GM18873 (cell line): ENCODE measurements around the gene TSC22D4.

ENCODE experiments used
- ATAC-seq: cut with Tn5 transposase; IDR thresholded peaks from one replicate; pipeline ENCODE4 v1.9.1; 2021; ENCODE audit warnings: mild to moderate bottlenecking, moderate library complexity, moderate number of reproducible peaks; ENCODE audit not compliant: unreplicated experiment, low FRiP score

TSC22D4 gene

DNA sequence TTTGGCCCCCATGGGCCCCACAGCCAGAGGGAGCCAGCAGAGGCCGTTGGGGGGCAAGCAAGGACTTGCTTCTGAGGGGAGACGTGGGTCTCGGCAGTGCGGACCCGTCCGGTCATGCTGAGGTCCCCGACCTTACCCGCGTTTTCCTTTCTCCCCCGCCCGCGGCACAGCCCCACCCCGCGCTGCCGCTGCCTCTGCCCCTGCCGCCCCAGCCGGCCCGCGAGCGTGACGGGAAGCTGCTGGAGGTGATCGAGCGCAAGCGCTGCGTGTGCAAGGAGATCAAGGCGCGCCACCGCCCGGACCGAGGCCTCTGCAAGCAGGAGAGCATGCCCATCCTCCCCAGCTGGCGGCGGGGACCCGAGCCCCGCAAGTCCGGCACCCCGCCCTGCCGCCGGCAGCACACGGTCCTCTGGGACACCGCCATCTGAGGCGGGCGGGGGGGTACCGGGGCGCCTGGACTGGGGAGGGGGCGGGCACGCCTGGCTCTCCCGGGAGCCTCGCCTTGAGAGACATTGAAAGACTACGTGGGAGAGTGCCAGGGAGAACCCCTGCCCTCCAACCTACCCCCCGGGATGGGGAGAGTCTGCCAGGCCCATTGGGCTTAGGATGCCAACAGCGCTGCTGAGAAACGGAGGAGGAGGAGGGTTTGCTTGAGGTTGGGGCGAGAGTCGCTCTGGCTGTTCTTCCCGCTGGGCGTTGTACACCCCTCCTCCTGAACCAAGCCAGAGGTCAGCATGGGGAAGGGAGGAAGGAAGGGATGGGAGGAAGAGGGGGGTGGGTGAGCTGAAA lies 14.7 kb upstream of the TSC22D4 start:
- no peak for ATAC-seq

DNA sequence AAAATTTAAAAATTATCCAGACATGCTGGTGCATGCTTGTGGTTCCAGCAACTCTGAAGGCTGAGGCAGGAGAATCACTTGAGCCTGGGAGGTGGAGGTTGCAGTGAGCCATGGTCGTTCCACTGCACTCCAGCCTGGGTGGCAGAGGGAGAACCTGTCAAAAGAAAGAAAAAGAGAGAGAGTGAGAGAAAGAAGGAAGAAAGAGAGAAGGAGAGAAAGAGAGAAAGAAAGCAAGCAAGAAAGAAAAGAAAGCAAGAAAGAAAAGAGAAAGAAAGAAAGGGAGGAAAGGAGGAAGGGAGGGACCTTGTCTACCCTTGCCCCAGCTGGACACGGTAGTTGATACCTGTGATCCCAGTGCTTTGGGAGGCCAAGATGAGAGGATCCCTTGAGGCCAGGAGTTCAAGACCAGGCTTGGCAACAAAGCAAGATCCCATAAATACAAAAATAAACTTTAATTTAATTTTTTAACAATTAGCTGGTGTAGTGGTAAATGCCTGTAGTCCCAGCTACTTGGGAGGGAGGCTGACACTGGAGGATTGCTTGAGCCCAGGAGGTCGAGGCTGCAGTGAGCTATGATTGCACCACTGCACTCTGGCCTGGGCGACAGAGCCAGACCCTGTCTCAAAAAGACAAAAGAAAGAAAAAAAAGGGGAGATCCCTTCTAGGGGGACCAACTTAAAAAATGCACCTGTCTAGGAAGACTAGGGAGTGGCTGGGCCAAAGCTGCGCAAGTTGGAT lies 13.9 kb upstream of the TSC22D4 start:
- no peak for ATAC-seq

DNA sequence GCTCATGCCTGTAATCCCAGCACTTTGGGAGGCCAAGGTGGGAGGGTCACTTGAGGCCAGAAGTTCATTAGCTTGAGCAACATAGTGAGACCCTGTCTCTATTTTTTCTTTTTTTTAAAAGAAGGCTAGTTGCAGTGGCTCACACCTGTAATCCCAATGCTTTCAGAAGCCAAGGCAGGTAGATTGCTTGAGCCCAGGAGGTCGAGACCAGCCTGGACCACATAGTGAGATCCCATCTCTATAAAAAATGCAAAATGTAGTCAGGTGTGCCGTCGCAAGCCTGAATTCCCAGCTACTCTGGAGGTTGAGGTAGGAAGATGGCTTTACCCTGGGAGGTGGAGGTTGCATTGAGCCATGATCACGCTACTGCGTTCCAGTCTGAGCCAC lies 12.2 kb upstream of the TSC22D4 start:
- ATAC-seq = no peak

DNA sequence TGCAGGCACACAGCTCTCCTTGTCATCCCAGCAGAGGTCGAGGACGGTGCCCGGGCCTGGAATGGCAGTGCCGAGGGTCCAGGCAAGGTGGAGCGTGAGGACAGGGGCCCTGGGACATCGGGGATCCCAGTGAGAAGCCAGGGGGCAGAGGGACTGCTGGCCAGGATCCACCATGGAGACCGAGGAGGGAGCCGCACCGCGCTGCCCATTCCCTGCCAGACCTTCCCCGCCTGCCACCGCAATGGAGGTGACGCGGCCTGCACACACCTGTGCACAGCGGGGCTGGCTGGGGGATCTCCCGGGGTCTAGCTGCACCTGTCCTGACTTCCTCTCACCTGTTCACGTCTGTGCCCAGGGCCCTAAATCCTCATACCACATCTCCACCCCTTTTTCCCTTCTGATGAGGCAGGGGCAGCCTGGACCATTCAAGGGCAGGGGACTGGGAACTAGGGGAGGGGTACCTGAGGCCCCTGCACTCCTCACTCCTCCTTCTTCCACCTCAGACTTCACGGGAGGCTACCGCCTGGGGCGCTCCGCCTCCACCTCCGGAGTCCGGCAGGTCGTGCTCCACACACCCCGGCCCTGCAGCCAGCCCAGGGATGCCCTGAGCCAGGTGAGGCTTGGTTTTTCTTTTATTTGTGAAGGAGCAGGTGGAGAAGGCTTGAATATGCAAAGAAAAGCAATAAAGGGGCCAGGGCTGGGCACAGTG lies 11.6 kb upstream of the TSC22D4 start:
- ATAC-seq = no peak

DNA sequence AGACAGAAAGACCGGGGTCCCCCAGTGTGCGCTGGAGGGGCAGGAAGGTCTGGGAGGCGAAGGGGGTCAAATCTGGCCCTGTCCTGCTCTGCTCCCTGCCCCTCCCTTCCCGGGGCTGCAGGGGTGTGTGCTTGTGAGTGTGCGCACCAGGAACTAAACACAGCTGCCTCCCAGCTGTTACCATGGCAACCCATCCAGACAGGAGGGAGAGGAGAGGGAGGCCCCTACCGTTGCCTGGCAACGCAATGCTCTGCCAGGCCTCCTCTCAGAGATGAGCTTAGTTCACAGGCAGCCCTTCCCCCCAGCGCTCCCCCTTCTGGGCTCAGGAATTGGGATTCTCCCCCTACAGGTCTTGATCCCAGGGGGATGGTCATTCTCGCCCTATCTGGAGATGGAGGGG lies 10.8 kb upstream of the TSC22D4 start:
- ATAC-seq = no peak

DNA sequence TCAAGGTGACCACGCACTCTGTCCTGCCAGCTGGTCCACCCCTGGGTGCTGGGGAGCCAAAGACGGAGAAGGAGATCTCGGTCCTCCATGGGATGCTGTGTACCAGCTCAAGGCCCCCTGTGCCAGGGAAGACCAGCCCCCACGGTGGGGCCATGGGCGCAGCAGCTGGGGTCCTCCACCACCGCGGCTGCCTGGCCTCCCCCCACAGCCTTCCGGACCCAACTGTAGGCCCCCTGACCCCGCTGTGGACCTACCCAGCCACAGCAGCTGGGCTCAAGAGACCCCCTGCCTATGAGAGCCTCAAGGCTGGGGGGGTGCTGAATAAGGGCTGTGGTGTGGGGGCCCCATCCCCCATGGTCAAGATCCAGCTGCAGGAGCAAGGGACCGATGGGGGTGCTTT lies 10.1 kb upstream of the TSC22D4 start:
- no peak for ATAC-seq

DNA sequence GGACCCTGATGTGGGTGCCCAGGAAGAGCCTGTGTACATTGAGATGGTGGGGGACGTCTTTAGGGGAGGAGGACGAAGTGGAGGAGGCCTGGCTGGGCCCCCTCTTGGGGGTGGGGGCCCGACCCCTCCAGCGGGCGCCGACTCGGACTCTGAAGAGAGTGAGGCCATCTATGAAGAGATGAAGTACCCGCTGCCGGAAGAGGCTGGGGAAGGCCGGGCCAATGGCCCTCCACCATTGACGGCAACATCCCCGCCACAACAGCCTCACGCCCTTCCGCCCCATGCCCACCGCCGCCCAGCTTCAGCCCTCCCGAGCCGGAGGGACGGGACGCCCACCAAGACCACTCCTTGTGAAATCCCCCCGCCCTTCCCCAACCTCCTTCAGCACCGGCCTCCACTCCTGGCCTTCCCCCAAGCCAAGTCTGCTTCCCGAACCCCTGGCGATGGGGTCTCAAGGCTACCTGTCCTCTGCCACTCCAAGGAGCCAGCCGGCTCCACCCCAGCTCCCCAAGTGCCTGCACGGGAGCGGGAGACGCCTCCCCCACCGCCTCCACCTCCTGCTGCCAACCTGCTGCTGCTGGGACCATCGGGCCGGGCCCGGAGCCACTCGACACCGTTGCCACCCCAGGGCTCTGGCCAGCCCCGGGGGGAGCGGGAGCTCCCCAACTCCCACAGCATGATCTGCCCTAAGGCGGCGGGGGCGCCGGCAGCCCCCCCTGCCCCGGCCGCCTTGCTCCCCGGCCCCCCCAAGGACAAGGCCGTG lies 9.5 kb upstream of the TSC22D4 start:
- no peak for ATAC-seq

DNA sequence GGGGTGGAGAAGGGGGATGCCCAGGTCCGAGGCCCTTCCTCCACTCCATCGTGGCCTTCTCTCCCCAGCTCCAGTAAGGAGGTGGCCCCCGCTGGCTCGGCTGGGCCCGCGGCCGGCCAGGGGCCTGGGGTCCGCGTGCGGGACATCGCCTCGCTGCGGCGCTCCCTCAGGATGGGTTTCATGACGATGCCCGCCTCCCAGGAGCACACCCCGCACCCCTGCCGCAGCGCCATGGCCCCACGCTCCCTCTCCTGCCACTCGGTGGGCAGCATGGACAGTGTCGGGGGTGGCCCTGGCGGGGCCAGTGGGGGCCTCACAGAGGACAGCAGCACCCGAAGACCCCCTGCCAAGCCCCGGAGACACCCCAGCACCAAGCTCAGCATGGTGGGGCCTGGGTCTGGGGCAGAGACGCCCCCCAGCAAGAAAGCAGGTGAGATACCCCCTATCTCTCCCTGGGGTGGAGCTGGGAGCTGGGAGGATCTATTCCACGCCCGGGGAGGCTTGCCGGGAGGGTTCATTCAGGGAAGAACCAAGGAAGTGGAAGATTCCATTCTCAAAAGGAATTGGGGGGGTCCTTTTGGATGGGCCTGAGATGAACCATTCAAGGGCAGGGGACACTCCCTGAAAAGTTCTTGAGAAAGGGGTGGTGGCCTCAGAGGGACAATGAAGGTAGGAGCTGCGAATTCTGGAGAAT lies 7.9 kb upstream of the TSC22D4 start:
- ATAC-seq = no peak

DNA sequence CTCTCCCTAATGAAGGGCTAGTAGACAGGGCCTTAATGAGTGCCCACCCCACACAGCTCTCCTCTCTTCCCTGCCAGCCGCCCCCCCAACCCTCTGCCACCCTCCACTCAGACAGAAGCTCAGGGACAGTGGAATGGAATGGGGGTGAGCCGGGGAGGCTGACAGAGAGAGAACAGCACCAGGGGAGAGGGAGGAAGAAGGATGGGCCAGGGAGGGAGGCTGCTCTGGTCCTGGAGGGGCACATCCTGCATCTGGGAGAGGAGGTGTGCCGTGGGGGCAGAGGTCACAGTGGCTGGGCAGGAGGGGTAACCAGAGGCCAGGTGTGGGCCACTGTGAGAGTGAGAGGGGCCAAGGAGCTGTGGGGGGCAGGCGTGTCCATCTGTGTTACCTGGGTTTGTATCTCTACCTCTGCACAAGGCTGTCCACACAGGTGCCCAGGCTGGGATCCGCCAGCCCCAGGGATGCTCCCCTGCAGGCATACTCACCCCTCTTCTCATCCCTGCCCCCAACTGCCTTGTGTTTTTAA lies 7.2 kb upstream of the TSC22D4 start:
- ATAC-seq = no peak

DNA sequence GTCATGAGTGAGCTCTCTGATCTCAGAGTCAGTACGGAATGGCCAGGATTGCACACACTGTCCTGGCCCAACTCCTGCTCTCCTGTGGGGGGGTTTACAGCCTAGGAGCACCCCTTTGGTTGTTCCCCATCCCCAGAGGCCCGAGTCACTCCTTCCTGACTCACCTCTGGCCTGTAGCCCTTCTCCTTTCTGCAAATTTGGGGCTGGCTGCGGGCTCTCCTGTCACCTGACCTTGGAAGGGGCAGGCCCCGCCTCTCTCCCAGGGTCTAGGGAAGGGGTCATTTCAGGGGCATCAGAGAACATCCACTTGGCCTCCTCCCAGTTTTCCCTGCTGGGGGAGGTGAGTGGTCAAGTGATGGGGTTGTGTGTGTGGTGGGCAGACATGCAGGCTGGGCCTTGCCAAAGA lies 6.5 kb upstream of the TSC22D4 start:
- no peak for ATAC-seq

DNA sequence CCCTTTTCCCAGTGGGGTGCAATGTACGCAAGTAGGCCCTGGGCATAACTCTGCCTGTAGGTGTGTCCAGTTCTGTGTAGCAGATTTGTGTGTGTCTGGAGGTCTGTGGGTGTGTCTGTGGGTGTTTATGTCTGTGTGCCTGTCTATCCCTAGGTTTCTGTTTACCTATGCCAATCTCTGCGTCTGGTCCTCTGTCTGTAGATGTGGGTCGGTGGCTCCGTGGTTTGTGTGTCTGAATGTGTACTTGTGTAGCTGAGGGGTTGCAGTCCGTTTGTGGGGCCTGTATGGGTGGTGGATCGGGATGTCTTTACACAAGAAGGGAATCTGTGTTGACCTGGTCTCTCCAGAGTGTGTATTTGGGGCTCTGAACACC lies 5.6 kb upstream of the TSC22D4 start:
- no peak for ATAC-seq

DNA sequence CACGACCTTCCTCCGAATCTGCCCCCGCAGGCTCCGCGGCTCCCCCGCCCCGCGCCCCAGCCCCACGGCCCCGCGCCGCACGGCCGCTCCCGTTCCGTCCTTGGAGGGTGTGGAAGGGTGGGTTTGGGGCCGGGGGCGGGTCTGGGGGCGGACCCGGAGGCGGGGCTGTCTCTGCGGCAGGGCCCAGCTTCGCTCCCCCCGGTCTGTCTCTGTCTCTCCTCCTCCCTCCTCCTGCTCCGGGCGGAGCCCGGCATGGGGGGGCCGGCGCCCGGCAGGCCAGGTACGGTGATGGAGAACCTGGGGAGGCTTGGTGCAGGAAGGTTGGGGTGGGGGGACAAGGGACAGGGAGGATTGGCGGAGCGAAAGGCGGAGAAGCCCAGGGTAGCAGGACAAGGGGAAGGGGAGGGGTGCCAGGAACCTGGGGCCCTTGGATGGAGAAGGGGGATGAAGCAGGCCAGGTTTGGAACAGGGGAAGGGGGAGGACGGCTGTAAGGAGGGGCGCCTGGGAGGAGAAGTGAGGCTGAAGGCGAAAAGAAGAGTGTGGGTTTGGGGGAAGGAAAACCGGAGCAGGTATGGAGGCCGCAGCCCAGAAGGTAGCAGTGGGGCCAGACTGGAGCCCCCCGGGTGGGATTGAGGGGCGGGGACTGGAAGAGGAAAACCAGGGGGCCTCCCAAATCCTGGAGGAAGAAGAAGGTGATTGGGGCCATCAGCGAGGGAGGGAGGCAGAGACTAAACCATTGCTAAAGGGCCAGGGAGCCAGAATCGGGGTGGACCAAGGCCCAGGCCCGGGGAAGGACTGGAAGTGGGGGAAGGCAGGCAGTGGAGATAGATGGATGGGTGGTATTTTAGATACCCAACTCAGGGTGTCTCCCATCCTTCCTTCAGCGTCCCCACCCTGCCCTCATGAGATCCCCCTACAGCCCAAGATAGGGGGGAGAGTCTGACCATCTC lies 5.0 kb upstream of the TSC22D4 start, which contains the start of gene NYAP1:
NYAP1 (plus strand) TSS at position 206 of the 951 bp plus-strand sequence. CDS start 1,385 bp downstream, outside the sequence.
- ATAC-seq = no peak

DNA sequence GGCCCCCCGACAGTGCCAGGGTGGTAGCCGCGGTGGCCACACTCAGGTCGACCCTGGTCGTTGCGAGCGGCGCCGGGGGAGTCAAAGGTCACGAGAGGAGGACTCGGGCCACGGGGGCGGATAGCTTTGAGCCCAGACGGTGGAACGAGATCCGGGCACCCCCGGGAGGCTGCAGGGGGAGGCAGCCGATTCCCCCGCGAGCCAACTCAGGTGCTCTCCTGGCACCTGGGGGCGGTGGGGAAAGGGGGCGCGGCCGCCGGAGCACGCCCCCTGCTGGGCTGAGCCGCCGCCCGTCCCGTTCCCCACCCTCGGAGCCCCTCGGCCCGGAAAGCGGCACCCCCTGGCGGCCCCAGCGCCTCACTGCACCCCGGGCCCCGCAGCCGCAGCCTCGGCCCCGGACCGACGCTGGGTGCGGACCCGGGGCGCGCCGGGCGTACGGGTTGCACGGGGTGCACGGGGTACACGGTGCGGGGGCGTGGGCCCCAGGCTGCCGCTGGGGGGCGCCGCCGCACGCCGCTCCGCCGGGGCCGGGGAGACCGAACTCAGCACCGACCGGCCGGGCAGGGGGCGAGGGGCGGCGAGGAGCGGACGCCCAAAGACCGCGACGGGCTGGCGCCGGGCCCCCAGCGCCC lies 4.2 kb upstream of the TSC22D4 start:
- ATAC-seq = no peak

DNA sequence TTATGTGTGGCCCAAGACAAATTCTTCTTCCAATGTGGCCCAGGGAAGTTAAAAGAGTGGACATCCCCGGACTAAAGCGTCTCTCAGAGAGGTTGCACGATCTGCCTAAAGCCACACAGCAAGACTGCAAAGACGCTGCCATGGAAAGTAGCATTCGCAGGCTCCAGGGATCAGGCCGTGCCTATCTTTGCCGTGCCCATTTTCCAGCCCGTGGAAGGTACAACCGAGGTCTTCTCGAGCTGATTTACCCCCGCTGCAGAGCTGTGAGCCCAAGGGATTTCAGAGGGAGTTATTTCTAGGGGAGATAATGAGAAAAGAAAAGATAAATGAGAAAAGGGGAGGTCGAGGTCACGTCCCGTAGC lies 3.7 kb upstream of the TSC22D4 start:
- no peak for ATAC-seq

DNA sequence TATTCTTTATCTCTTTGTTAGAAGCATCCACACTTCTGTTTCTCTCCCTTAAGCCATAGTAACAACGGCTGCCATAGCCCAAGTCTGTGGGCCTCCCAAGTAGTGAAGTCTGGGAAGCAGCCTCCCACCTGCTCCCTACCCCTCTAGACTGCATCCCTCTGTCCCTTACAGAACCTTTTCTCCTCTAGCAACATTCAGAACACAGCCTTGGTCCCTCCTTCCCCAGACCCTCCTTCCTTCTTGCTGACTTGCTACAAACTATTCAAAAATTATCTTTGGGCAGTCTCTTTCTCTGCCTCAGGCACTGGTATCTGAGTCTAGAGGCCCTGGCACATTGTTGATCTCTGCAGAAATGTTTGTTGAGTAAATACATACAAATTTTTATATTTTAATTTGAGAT lies 2.5 kb upstream of the TSC22D4 start:
- no peak for ATAC-seq

DNA sequence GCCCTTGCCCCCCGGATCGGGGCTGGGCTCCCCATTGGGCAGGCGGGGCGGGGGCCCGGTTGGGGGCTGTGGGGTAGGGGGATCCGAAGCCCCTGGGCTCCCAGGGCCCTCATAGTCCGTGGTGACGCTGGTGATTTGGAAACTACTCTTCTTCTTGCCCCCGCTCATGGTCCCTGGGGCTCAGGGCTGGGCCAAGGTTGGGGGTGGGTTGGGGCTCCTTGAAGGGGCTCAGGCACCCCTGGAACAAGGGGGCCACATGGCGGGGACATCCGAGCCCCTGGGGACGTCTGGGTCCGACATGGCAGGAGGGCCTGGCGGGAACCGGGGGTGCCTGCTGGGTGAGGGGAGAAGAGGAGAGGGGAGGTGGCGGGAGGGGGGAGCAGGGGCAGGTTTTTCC lies 1.1 kb downstream of the TSC22D4 start:
- no peak for ATAC-seq

DNA sequence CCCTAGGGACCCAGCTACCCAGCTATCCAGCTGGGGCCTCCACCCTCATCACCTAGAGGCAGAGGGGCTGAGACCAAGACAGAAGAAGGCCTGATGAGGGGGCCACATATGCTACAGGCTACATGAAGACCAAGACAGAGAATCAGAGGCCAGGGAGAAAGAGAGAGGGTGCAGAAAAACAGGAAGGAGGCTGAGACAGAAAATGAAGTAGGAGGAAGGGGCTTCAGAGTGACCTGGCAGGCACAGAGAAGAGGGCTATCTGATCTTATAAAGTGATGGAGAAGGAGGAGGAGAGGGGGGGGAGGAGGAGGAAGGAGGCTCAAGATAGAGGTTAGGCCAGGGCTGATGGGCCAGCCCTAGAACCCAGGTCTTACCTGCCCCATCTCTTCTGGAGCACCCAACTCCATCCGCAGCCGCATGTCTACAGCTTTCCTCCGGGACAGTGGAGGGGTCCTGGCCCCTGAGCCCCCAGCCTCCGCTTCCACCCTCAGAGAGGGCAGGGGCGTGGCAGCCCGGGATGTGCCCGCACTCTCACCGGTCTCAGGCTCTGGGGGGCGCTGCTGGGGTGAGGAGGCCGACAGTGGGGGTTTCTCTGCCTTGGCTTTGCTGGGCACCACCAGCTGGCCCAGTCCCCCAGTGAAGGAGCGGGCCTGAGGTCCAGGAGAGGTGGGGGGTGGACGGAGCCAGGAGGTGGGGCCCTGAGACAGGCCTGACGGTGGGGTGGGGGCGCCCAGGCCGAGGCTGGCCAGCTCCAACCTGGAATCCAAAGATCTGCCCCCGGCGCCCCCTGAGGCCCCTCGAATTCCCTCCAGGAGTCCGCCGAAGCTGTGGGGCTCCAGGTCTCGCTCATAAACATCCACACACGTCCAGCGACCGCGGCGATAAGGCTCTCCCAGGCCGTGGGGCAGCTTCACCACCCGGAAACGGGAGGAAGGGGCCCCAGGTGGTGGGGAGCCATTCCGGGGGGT lies 1.8 kb downstream of the TSC22D4 start:
- ATAC-seq = no peak
